22Rv1 (cell line): ENCODE data around the gene HAUS6.

Experiments used
- ZFX ChIP-seq: fragments of 450-650 bp; IDR thresholded peaks from 2 replicates; pipeline ENCODE4 v1.6.1; 2017; ENCODE audit warnings: antibody characterized with exemption, borderline replicate concordance
- TF ChIP-seq, protein P1 (sequence below): fragments of 450-650 bp; IDR thresholded peaks from 2 replicates; pipeline ENCODE4 v1.5.1; 2017; ENCODE audit warnings: mild to moderate bottlenecking

DNA sequence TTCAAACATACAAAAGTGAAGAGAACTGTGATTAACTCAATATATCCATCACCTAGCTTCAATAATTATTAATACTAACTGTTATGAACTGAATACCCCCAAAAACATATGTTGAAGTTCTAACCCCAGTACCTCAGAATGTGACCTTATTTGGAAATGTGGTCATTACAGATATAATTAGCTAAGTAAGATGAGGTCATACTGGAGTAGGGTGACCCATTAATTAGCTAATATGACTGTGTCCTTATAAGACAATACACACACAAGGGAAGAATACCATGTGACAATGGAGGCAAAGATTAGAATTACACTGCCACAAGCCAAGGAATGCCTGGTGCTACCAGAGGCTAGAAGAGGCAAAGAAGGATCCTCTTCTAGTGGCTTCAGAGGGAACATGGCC is 45.7 kb downstream of the HAUS6 start:
- TF ChIP-seq, protein P1, sequence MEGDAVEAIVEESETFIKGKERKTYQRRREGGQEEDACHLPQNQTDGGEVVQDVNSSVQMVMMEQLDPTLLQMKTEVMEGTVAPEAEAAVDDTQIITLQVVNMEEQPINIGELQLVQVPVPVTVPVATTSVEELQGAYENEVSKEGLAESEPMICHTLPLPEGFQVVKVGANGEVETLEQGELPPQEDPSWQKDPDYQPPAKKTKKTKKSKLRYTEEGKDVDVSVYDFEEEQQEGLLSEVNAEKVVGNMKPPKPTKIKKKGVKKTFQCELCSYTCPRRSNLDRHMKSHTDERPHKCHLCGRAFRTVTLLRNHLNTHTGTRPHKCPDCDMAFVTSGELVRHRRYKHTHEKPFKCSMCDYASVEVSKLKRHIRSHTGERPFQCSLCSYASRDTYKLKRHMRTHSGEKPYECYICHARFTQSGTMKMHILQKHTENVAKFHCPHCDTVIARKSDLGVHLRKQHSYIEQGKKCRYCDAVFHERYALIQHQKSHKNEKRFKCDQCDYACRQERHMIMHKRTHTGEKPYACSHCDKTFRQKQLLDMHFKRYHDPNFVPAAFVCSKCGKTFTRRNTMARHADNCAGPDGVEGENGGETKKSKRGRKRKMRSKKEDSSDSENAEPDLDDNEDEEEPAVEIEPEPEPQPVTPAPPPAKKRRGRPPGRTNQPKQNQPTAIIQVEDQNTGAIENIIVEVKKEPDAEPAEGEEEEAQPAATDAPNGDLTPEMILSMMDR = no peak
- TF ChIP-seq ZFX = no peak
